Liver (tissue), 9 donors: ENCODE results near the gene CEP43. TPM values are rescaled to one million over a fixed set of nuclear protein-coding genes. Genes with fewer than 3 reads are reported as not detected.

Source experiments
- DNase-seq: peaks from one replicate; pipeline ENCODE4 v3.0.0-alpha.2; 2017; ENCODE audit warnings: low spot score
- H3K27ac ChIP-seq, 2 donors: one replicate each; pipeline ENCODE4 v1.7.0; 2013; ENCODE audit warnings: inconsistent platforms in 2 of 2, low read length in 2 of 2, control low read depth in 1 of 2, low read depth in 1 of 2, mild to moderate bottlenecking in 1 of 2
- H3K27me3 ChIP-seq, 4 donors: one replicate each; pipeline versions ENCODE4 v1.6.1 to v1.7.0; 2013; ENCODE audit warnings: low read length in 3 of 4, inconsistent platforms in 1 of 4, mild to moderate bottlenecking in 1 of 4, moderate library complexity in 1 of 4; ENCODE audit not compliant: control insufficient read depth in 4 of 4, insufficient read depth in 4 of 4
- H3K36me3 ChIP-seq, 4 donors: one replicate each; pipeline versions ENCODE4 v1.6.1 to v1.7.0; 2013; ENCODE audit warnings: low read length in 3 of 4, mild to moderate bottlenecking in 3 of 4, low read depth in 1 of 4, moderate library complexity in 1 of 4; ENCODE audit not compliant: control insufficient read depth in 4 of 4, insufficient read depth in 3 of 4
- H3K4me1 ChIP-seq, 4 donors: one replicate each; pipeline versions ENCODE4 v1.6.1 to v1.7.0; 2013; ENCODE audit warnings: low read length in 3 of 4, mild to moderate bottlenecking in 3 of 4, moderate library complexity in 1 of 4; ENCODE audit not compliant: control insufficient read depth in 4 of 4, insufficient read depth in 4 of 4
- H3K4me3 ChIP-seq, 3 donors: one replicate each; pipeline versions ENCODE4 v1.6.1 to v1.7.0; 2013; ENCODE audit warnings: low read length in 3 of 3, control low read depth in 1 of 3, low read depth in 1 of 3, mild to moderate bottlenecking in 1 of 3
- H3K9ac ChIP-seq, 2 donors: one replicate each; pipeline ENCODE4 v1.7.0; 2013; ENCODE audit warnings: low read length in 2 of 2, mild to moderate bottlenecking in 2 of 2, moderate library complexity in 2 of 2, control low read depth in 1 of 2, low read depth in 1 of 2
- H3K9me3 ChIP-seq, 4 donors: one replicate each; pipeline versions ENCODE4 v1.6.1 to v1.7.0; 2013; ENCODE audit warnings: low read length in 3 of 4; ENCODE audit not compliant: control insufficient read depth in 4 of 4
- EGR1 ChIP-seq, 2 donors: IDR thresholded peaks; 2 replicates each; pipeline ENCODE4 v1.6.1; 2016 to 2018; ENCODE audit warnings: antibody characterized with exemption in 2 of 2, low read depth in 2 of 2
- FOXA1 ChIP-seq: IDR thresholded peaks from 2 replicates; pipeline ENCODE4 v1.6.1; 2016; ENCODE audit warnings: antibody characterized with exemption
- FOXA2 ChIP-seq: IDR thresholded peaks from 2 replicates; pipeline ENCODE4 v1.6.1; 2016; ENCODE audit warnings: antibody characterized with exemption
- GABPA ChIP-seq, 2 donors: IDR thresholded peaks in 1 of 2; conservative IDR thresholded peaks in 1 of 2; 2 replicates each; pipeline ENCODE4 v1.6.1; 2016; ENCODE audit warnings: antibody characterized with exemption in 2 of 2, mild to moderate bottlenecking in 1 of 2, moderate library complexity in 1 of 2
- HNF4A ChIP-seq, 2 donors: conservative IDR thresholded peaks; 2 replicates each; pipeline ENCODE4 v1.6.1; 2016; ENCODE audit warnings: antibody characterized with exemption in 2 of 2, mild to moderate bottlenecking in 2 of 2
- HNF4G ChIP-seq: IDR thresholded peaks from 2 replicates; pipeline ENCODE4 v1.6.1; 2016; ENCODE audit warnings: antibody characterized with exemption
- JUND ChIP-seq, 2 donors: IDR thresholded peaks; 2 replicates each; pipeline ENCODE4 v1.6.1; 2016; ENCODE audit warnings: antibody characterized with exemption in 2 of 2
- MAX ChIP-seq: IDR thresholded peaks from 2 replicates; pipeline ENCODE4 v1.6.1; 2016; ENCODE audit warnings: antibody characterized with exemption
- NR2F2 ChIP-seq: IDR thresholded peaks from 2 replicates; pipeline ENCODE4 v1.6.1; 2016; ENCODE audit warnings: antibody characterized with exemption
- RAD21 ChIP-seq, 2 donors: IDR thresholded peaks; 2 replicates each; pipeline ENCODE4 v1.6.1; 2016; ENCODE audit warnings: antibody characterized with exemption in 2 of 2, mild to moderate bottlenecking in 2 of 2
- RXRA ChIP-seq, 2 donors: IDR thresholded peaks; 2 replicates each; pipeline ENCODE4 v1.6.1; 2017 to 2018; ENCODE audit warnings: antibody characterized with exemption in 2 of 2, mild to moderate bottlenecking in 1 of 2
- SP1 ChIP-seq: IDR thresholded peaks from 2 replicates; pipeline ENCODE4 v1.6.1; 2018; ENCODE audit warnings: antibody characterized with exemption, mild to moderate bottlenecking
- TAF1 ChIP-seq: conservative IDR thresholded peaks from 2 replicates; pipeline ENCODE4 v1.6.1; 2016; ENCODE audit warnings: antibody characterized with exemption, mild to moderate bottlenecking
- YY1 ChIP-seq: IDR thresholded peaks from 2 replicates; pipeline ENCODE4 v1.6.1; 2016; ENCODE audit warnings: antibody characterized with exemption, mild to moderate bottlenecking
- WGBS: extraction: QIAGEN DNeasy Blood & Tissue Kit; methylation state at CpG from one replicate; pipeline ENCODE4 v1.1.7; 2013; 5-methylcytosine and 5-hydroxymethylcytosine counted together
- polyA plus RNA-seq, 2 donors: library from polyadenylated mRNA; stranded (reverse) in 1 of 2; unstranded in 1 of 2; fragments of 200-250 nt in 1 of 2; fragments of >200 nt in 1 of 2; fragmentation: Nextera tagmentation in 1 of 2; extraction: Ambion mirVana in 1 of 2; gene quantifications; one replicate each; pipeline versions ENCODE4 v1.2.1 to v1.2.3, GENCODE V29; 2013 to 2015
- total RNA-seq, 2 donors: library from RNA; depleted of rRNA; stranded (reverse); fragments of >200 nt; gene quantifications; one replicate each; pipeline ENCODE4 v1.2.3, GENCODE V29; 2014
- TF ChIP-seq, protein P1 (sequence below): IDR thresholded peaks from 2 replicates; pipeline ENCODE4 v1.6.1; 2016; ENCODE audit warnings: antibody characterized with exemption
- TF ChIP-seq, protein P2 (sequence below): fragments of 150-350 bp; IDR thresholded peaks from 2 replicates; pipeline ENCODE4 v1.5.1; 2017; ENCODE audit warnings: improper control_type of control experiment, low read depth, low read length; ENCODE audit not compliant: missing input control
- TF ChIP-seq, protein P3 (sequence below): IDR thresholded peaks from 2 replicates; pipeline ENCODE4 v1.6.1; 2016; ENCODE audit warnings: antibody characterized with exemption, mild to moderate bottlenecking
- TF ChIP-seq, protein P4 (sequence below): IDR thresholded peaks from 2 replicates; pipeline ENCODE4 v1.6.1; 2016; ENCODE audit warnings: antibody characterized with exemption
- donor health status: healthy.
- donor health status: healthy.
- donor health status: healthy.
- donor health status: healthy.
- donor health status: healthy.

CEP43 gene
- total and polyA plus RNA-seq, 4 donors = 12.0 to 32.0 (median 18.0) TPM

GRCh38 chr6:166996406-166996805 lies 2.8 kb upstream of the CEP43 start:
- Histone ChIP-seq H3K4me1 (peaks cover 5 to 44% (median 35%) of the 10 kb centered on the region in 4 donors), H3K27ac (no peak overlapping the region), H3K27me3 (no peaks in the 10 kb centered on the region), H3K9ac (no peak overlapping the region), H3K4me3 (no peak overlapping the region), H3K9me3 (no peaks in the 10 kb centered on the region), H3K36me3 (no peaks in the 10 kb centered on the region)
- WGBS = 42% methylated on average over 7 of the region's 7 CpGs
- no peak for DNase-seq
- TF ChIP-seq RXRA (IDR thresholded peaks at IDR 0.05) (peak in 1 of 2 donors; percentile 12), EGR1 (IDR thresholded peaks at IDR 0.05; ENCODE audit: low read depth in 2 of 2) (no peak)

DNA sequence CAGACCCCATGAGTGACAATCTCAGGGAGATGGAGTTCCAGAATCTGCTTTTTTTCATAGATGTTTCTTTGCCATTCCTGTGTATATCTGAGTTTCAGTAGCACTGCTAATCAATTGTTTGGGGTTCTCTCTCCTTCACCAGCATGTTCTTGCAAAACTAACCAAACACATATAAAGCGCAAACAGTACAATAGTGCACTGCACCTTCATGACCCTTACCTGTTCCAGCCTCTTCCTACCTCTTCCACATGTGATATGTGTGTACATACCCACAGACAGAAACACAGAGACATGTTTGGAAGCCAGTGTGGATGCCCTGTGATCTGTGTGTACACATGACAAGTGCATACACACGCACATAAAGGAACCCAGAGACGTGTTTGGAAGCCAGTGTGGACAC lies 1.8 kb upstream of the CEP43 start:
- DNase-seq = no peak
- TF ChIP-seq GABPA (IDR thresholded peaks at IDR 0.05 in 1 of 2, conservative IDR thresholded peaks at IDR 0.05 in 1 of 2) (no peak), FOXA2 (peak; percentile 59), MAX (peak; percentile 47), YY1 (peak; percentile 26), TAF1 (no peak), JUND (IDR thresholded peaks at IDR 0.05) (peak in 1 of 2 donors; percentile 42), EGR1 (IDR thresholded peaks at IDR 0.05; ENCODE audit: low read depth in 2 of 2) (no peak), SP1 (peak; percentile 89), RXRA (IDR thresholded peaks at IDR 0.05) (peak; percentile 88 to 94), FOXA1 (no peak), HNF4A (conservative IDR thresholded peaks at IDR 0.05) (peak; percentile 83 to 90), NR2F2 (no peak), HNF4G (peak; percentile 38), RAD21 (IDR thresholded peaks at IDR 0.05) (no peak)
- TF ChIP-seq, protein P1, sequence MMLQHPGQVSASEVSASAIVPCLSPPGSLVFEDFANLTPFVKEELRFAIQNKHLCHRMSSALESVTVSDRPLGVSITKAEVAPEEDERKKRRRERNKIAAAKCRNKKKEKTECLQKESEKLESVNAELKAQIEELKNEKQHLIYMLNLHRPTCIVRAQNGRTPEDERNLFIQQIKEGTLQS = no peak
- TF ChIP-seq, protein P2, sequence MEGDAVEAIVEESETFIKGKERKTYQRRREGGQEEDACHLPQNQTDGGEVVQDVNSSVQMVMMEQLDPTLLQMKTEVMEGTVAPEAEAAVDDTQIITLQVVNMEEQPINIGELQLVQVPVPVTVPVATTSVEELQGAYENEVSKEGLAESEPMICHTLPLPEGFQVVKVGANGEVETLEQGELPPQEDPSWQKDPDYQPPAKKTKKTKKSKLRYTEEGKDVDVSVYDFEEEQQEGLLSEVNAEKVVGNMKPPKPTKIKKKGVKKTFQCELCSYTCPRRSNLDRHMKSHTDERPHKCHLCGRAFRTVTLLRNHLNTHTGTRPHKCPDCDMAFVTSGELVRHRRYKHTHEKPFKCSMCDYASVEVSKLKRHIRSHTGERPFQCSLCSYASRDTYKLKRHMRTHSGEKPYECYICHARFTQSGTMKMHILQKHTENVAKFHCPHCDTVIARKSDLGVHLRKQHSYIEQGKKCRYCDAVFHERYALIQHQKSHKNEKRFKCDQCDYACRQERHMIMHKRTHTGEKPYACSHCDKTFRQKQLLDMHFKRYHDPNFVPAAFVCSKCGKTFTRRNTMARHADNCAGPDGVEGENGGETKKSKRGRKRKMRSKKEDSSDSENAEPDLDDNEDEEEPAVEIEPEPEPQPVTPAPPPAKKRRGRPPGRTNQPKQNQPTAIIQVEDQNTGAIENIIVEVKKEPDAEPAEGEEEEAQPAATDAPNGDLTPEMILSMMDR = no peak
- TF ChIP-seq, protein P3, sequence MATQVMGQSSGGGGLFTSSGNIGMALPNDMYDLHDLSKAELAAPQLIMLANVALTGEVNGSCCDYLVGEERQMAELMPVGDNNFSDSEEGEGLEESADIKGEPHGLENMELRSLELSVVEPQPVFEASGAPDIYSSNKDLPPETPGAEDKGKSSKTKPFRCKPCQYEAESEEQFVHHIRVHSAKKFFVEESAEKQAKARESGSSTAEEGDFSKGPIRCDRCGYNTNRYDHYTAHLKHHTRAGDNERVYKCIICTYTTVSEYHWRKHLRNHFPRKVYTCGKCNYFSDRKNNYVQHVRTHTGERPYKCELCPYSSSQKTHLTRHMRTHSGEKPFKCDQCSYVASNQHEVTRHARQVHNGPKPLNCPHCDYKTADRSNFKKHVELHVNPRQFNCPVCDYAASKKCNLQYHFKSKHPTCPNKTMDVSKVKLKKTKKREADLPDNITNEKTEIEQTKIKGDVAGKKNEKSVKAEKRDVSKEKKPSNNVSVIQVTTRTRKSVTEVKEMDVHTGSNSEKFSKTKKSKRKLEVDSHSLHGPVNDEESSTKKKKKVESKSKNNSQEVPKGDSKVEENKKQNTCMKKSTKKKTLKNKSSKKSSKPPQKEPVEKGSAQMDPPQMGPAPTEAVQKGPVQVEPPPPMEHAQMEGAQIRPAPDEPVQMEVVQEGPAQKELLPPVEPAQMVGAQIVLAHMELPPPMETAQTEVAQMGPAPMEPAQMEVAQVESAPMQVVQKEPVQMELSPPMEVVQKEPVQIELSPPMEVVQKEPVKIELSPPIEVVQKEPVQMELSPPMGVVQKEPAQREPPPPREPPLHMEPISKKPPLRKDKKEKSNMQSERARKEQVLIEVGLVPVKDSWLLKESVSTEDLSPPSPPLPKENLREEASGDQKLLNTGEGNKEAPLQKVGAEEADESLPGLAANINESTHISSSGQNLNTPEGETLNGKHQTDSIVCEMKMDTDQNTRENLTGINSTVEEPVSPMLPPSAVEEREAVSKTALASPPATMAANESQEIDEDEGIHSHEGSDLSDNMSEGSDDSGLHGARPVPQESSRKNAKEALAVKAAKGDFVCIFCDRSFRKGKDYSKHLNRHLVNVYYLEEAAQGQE = no peak
- TF ChIP-seq, protein P4, sequence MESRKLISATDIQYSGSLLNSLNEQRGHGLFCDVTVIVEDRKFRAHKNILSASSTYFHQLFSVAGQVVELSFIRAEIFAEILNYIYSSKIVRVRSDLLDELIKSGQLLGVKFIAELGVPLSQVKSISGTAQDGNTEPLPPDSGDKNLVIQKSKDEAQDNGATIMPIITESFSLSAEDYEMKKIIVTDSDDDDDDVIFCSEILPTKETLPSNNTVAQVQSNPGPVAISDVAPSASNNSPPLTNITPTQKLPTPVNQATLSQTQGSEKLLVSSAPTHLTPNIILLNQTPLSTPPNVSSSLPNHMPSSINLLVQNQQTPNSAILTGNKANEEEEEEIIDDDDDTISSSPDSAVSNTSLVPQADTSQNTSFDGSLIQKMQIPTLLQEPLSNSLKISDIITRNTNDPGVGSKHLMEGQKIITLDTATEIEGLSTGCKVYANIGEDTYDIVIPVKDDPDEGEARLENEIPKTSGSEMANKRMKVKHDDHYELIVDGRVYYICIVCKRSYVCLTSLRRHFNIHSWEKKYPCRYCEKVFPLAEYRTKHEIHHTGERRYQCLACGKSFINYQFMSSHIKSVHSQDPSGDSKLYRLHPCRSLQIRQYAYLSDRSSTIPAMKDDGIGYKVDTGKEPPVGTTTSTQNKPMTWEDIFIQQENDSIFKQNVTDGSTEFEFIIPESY = peak; percentile 43
- Histone ChIP-seq H3K9ac (peak overlapping the region in 1 of 2 donors; percentile 26), H3K27ac (peak overlapping the region; percentile 79 to 80), H3K27me3 (no peaks in the 10 kb centered on the region), H3K4me3 (peak overlapping the region in 2 of 3 donors; percentile 27 to 93), H3K36me3 (no peaks in the 10 kb centered on the region), H3K9me3 (no peaks in the 10 kb centered on the region), H3K4me1 (peaks cover 5 to 49% (median 39%) of the 10 kb centered on the region in 4 donors)
- 35% methylated on average over 3 of the region's 3 CpGs for WGBS
